A549 (cell line): Measurements from ENCODE around the gene OR6B3.

ENCODE experiments used
- CTCF ChIP-seq: fragments of >200 bp; sonication (Bioruptor Twin); formaldehyde crosslinking; IDR thresholded peaks from 3 replicates; pipeline ENCODE4 v1.5.1; 2016
- E2F6 ChIP-seq: IDR thresholded peaks from 2 replicates; pipeline ENCODE4 v1.6.1; 2012; ENCODE audit warnings: low read depth, borderline replicate concordance
- REST ChIP-seq: fragments of 200-600 bp; sonication (generic); IDR thresholded peaks from 2 replicates; pipeline ENCODE4 v1.6.1; 2016; ENCODE audit warnings: antibody characterized with exemption, mild to moderate bottlenecking, moderate library complexity
- ZFP36 ChIP-seq: fragments of 450-650 bp; IDR thresholded peaks from 2 replicates; pipeline ENCODE4 v1.6.1; 2014; ENCODE audit warnings: borderline replicate concordance; ENCODE audit not compliant: partially characterized antibody

GRCh38 chr2:240098349-240098748, 45.0 kb upstream of the OR6B3 start:
- no peak for TF ChIP-seq REST
- TF ChIP-seq E2F6, result no peak
- no peak for TF ChIP-seq CTCF
- TF ChIP-seq ZFP36, result no peak
